ENCODE measurements around the gene USP35. TPM values are rescaled to one million over a fixed set of nuclear protein-coding genes. Genes with fewer than 3 reads are reported as not detected.
"Not testable (repeated sequence)": the region's sequence is repeated elsewhere in the genome, so short reads cannot be mapped to it uniquely, and the experiment has no call there.

Gene USP35
- total and polyA plus RNA-seq, 5 experiments from 2014 or later = 0.76 to 12.4 (median 1.5) TPM

- Mint-ChIP-seq H3K4me1 (peaks cover 7 to 43% (median 13%) of the 10 kb centered on the region in 4 donors), H3K36me3 (no peaks in the 10 kb centered on the region), H3K9me3 (no peaks in the 10 kb centered on the region), H3K4me3 (peak overlapping the region in 1 of 10 donors; percentile 34), H3K27me3 (no peaks in the 10 kb centered on the region), H3K27ac (peak overlapping the region in 5 of 10 donors; percentile 24 to 76 (median 47))
- DNase-seq (no peak), ATAC-seq (no peak)
- POLR2A ChIA-PET = no interaction called here
Measured at GRCh38 chr11:78223320-78223954, 34.7 kb downstream of the USP35 start.

DNA sequence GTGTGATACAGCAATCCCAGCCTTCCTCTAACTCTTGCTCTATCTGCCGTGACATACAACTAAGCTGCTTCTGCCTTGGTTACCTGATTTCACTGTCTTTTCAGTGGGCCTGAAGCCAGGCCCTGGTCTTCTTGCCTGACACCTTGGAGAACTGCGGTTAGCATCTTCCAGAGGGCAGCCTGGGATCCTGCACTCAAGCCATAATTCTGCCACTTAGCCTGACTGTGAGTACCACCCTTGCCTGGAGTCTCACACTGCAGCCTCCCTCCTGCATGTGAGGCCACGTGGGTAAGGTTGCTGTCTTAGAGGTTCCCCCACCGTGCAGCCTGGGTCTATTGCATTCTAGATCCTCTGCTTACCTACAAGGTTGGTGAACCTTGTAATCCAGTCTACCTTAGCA lies 35.8 kb downstream of the USP35 start:
- no peaks in the 10 kb centered on the region for H3K27me3 Mint-ChIP-seq
- no peak for ATAC-seq
- H3K4me3 Mint-ChIP-seq = no peak overlapping the region
- POLR2A ChIA-PET = no interaction called here
- DNase-seq = no peak
- H3K27ac Mint-ChIP-seq = peak overlapping the region in 2 of 10 donors; percentile 22 to 68
- no peaks in the 10 kb centered on the region for H3K36me3 Mint-ChIP-seq
- peaks cover 6 to 44% (median 14%) of the 10 kb centered on the region in 4 donors for H3K4me1 Mint-ChIP-seq
- H3K9me3 Mint-ChIP-seq = no peaks in the 10 kb centered on the region

GRCh38 chr11:78224906-78225420 lies 36.2 kb downstream of the USP35 start:
- Mint-ChIP-seq H3K27ac (peak overlapping the region in 3 of 10 donors; percentile 3 to 68 (median 22)), H3K36me3 (no peaks in the 10 kb centered on the region), H3K4me1 (peaks cover 9 to 45% (median 16%) of the 10 kb centered on the region in 4 donors), H3K9me3 (no peaks in the 10 kb centered on the region), H3K4me3 (no peak overlapping the region), H3K27me3 (no peaks in the 10 kb centered on the region)
- DNase-seq (no peak), ATAC-seq (no peak)
- POLR2A ChIA-PET = no interaction called here

- Mint-ChIP-seq H3K27me3 (no peaks in the 10 kb centered on the region), H3K9me3 (no peaks in the 10 kb centered on the region), H3K36me3 (no peaks in the 10 kb centered on the region), H3K27ac (peak overlapping the region in 1 of 10 donors; percentile 27), H3K4me1 (peaks cover 8 to 50% (median 15%) of the 10 kb centered on the region in 4 donors), H3K4me3 (no peak overlapping the region)
- DNase-seq (no peak), ATAC-seq (no peak)
- POLR2A ChIA-PET = no interaction called here
Measured at GRCh38 chr11:78226684-78227680, 38.3 kb downstream of the USP35 start.

DNA sequence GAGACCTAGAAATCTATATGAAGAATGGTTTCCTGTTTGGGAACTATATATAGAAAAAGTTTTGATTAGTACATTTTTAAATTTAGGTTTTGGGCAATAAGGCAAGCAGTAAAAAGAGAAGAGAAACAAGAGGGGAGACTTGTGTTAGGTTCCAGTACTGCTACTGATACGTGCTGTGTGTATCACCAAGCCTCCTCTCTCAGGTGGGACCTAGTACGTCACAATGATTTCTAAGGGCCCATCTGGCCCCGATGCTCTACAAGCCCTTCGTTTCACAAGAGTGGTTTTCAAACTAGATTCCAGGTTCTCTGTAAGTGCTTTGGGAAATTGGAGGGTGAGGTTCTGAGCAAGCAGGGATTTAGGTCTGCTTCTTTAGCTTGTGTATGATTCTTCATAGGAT lies 39.2 kb downstream of the USP35 start:
- Mint-ChIP-seq H3K4me3 (no peak overlapping the region), H3K4me1 (peaks cover 8 to 47% (median 15%) of the 10 kb centered on the region in 4 donors), H3K9me3 (no peaks in the 10 kb centered on the region), H3K27ac (peak overlapping the region in 1 of 10 donors; percentile 6), H3K27me3 (no peaks in the 10 kb centered on the region), H3K36me3 (no peaks in the 10 kb centered on the region)
- POLR2A ChIA-PET = no interaction called here
- DNase-seq (no peak), ATAC-seq (no peak)

DNA sequence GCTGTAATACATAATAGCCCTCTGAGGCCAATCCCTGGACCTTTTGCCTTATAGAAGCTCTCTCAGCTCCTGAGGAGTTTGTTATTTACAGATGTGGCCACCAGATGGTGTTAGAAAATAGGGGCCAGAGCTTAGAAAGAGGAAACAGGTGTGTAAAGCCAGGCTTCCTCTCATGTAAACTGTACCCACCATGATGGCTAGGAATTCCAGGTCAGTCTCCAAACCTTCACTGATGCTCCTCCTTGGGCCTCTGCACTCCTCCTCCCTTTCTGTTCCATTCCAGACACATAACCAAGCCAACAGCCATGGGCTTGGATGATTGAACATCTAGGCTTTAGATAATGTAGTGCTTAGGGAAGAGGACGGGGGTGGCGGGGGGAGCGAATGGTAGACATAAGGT lies 39.7 kb downstream of the USP35 start:
- Mint-ChIP-seq H3K4me1 (peaks cover 3 to 41% (median 14%) of the 10 kb centered on the region in 4 donors), H3K9me3 (no peaks in the 10 kb centered on the region), H3K27ac (peak overlapping the region in 1 of 10 donors; percentile 6), H3K4me3 (no peak overlapping the region), H3K36me3 (no peaks in the 10 kb centered on the region), H3K27me3 (no peaks in the 10 kb centered on the region)
- ATAC-seq = peak in 1 of 2 donors; percentile 49
- DNase-seq = peak in 1 of 10 donors; percentile 9
- POLR2A ChIA-PET = no interaction called here

- peaks cover 2 to 35% (median 12%) of the 10 kb centered on the region in 4 donors for H3K4me1 Mint-ChIP-seq
- POLR2A ChIA-PET = no interaction called here
- no peak overlapping the region for H3K4me3 Mint-ChIP-seq
- no peak for ATAC-seq
- no peak for DNase-seq
- H3K27me3 Mint-ChIP-seq = no peaks in the 10 kb centered on the region
- H3K27ac Mint-ChIP-seq = no peak overlapping the region
- no peaks in the 10 kb centered on the region for H3K9me3 Mint-ChIP-seq
- no peaks in the 10 kb centered on the region for H3K36me3 Mint-ChIP-seq
Measured at GRCh38 chr11:78229106-78229505, 40.4 kb downstream of the USP35 start.

DNA sequence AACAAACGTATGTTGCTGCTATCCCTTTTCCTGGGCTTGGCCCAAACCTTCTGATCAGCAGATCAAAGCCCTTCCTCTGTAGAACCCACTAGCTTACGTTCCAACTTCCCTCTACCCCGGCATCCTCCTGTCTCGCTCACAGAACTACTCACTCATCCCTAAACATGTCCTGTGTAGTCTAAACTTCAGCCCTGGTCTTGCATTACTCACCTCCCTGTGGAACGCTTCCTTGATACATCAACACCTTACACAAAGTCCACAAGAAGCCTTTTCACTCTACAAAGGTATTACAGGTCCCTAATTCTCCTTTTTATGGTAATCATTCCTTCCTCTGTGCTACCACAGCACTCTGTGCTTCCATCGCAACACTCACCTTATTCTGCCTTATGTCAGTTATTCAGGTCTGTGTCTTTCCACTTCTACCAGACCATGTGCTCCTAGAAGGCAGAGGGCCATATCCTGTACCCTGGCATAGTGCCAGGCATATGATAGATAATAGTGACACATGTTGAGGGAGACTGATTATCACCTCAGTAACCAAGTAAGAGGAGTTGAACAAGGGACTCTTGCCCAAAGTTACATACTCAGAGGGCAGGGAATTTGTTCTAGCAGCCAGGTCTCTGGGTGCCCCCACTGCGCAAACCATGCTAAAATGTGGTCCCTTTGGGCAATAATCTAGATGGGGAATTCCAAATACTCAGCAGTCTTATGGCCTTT lies 41.6 kb downstream of the USP35 start:
- POLR2A ChIA-PET = no interaction called here
- H3K4me1 Mint-ChIP-seq = peaks cover 2 to 25% (median 11%) of the 10 kb centered on the region in 4 donors
- DNase-seq (no peak), ATAC-seq (no peak)
- no peak overlapping the region for H3K4me3 Mint-ChIP-seq
- H3K36me3 Mint-ChIP-seq = no peaks in the 10 kb centered on the region
- peak overlapping the region in 1 of 10 donors; percentile 27 for H3K27ac Mint-ChIP-seq
- no peaks in the 10 kb centered on the region for H3K27me3 Mint-ChIP-seq
- no peaks in the 10 kb centered on the region for H3K9me3 Mint-ChIP-seq

DNA sequence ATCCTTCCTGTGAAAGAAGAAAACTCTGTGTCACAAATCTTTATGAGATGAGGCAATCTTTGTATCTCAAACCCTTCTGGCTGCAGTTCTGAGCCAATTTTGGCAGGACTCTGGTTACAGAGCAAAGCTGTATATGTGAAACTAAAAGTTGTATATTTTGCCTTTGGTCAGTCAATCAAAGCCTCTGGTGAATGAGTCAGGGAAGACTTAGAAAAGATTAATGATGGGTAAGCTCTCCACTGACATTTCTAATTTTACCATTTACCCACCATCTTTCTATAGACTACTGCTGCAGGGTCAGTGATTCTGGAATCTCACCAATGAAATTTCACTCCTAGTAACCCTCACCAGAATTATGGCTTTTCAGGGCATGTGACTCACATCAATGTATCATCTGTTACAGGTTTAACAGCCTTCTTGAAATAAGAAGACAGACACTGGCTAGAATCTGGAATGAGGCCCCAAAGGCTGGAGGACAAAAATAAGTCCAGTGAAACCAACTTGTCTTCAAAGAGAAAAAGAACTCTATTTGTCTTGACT lies 43.3 kb downstream of the USP35 start:
- H3K4me1 Mint-ChIP-seq = peaks cover 2 to 21% (median 11%) of the 10 kb centered on the region in 4 donors
- DNase-seq (no peak), ATAC-seq (no peak)
- POLR2A ChIA-PET = no interaction called here
- H3K36me3 Mint-ChIP-seq = peaks cover 0 to 1% (median 0%) of the 10 kb centered on the region in 3 donors
- H3K27ac Mint-ChIP-seq = no peak overlapping the region
- no peaks in the 10 kb centered on the region for H3K27me3 Mint-ChIP-seq
- peaks cover 0 to 3% (median 0%) of the 10 kb centered on the region in 9 donors for H3K9me3 Mint-ChIP-seq
- no peak overlapping the region for H3K4me3 Mint-ChIP-seq

GRCh38 chr11:78233046-78233445 lies 44.3 kb downstream of the USP35 start:
- H3K4me1 Mint-ChIP-seq = peaks cover 2 to 11% (median 11%) of the 10 kb centered on the region in 4 donors
- ATAC-seq, H3K27me3 Mint-ChIP-seq, POLR2A ChIA-PET, H3K4me3 Mint-ChIP-seq, H3K27ac Mint-ChIP-seq, H3K36me3 Mint-ChIP-seq, DNase-seq: not testable (repeated sequence)
- H3K9me3 Mint-ChIP-seq = peaks cover 0 to 14% (median 2%) of the 10 kb centered on the region in 9 donors

GRCh38 chr11:78234006-78234405 lies 45.3 kb downstream of the USP35 start:
- peaks cover 2 to 11% (median 7%) of the 10 kb centered on the region in 4 donors for H3K4me1 Mint-ChIP-seq
- DNase-seq = no peak
- H3K9me3 Mint-ChIP-seq = peaks cover 0 to 14% (median 4%) of the 10 kb centered on the region in 9 donors
- POLR2A ChIA-PET = interaction anchor here (0.6 kb wide), 1 partner anchor 86 kb away, joined by 5 read pairs; no protein-coding TSS in a partner anchor
- ATAC-seq = no peak
- no peak overlapping the region for H3K4me3 Mint-ChIP-seq
- H3K36me3 Mint-ChIP-seq = peaks cover 0 to 7% (median 0%) of the 10 kb centered on the region in 3 donors
- H3K27me3 Mint-ChIP-seq = peaks cover 0 to 5% (median 0%) of the 10 kb centered on the region in 5 donors
- H3K27ac Mint-ChIP-seq = no peak overlapping the region
